ENCODE results near the gene MZB1. TPM values are rescaled to one million over a fixed set of nuclear protein-coding genes. Genes with fewer than 3 reads are reported as not detected.

MZB1 gene
- total and polyA plus RNA-seq, 2 of the 13 experiments (the other 11 are each of a cell fraction or from before 2014, with no cell fraction given), result 0.31 to 0.40 TPM

- TF ChIP-seq KDM4B (CRISPR knock-in tag; IDR thresholded peaks at IDR 0.05) (peak; percentile 84), NR2C2 (CRISPR knock-in tag; IDR thresholded peaks at IDR 0.05; ENCODE audit: borderline replicate concordance) (peak; percentile 64), SNAI1 (CRISPR knock-in tag; IDR thresholded peaks at IDR 0.05; ENCODE audit: borderline replicate concordance) (peak; percentile 93; the same call in 1 of the 2 replicates), PRMT3 (CRISPR knock-in tag; IDR thresholded peaks at IDR 0.05; ENCODE audit: borderline replicate concordance, low read depth) (peak; percentile 72; the same call in 1 of the 2 replicates), SMAD9 (CRISPR knock-in tag; IDR thresholded peaks at IDR 0.05) (peak; percentile 60; the same call in 1 of the 2 replicates), ZIK1 (CRISPR knock-in tag; IDR thresholded peaks at IDR 0.05; ENCODE audit: borderline replicate concordance, low read depth) (peak; percentile 48; the same call in 1 of the 2 replicates), ZNF3 (CRISPR knock-in tag; IDR thresholded peaks at IDR 0.05) (no peak), DDIT3 (CRISPR knock-in tag; IDR thresholded peaks at IDR 0.05) (no peak), MTA3 (CRISPR knock-in tag; IDR thresholded peaks at IDR 0.05) (no peak), ARNT2 (CRISPR knock-in tag; IDR thresholded peaks at IDR 0.05; ENCODE audit: low read depth) (no peak), CBX1 (IDR thresholded peaks at IDR 0.05; ENCODE audit: low read depth) (no peak), AGO1 (IDR thresholded peaks at IDR 0.05; ENCODE audit: low read depth, low read length, poor library complexity, severe bottlenecking) (peak; percentile 77), FLYWCH1 (CRISPR knock-in tag; IDR thresholded peaks at IDR 0.05) (no peak), ZNF274 (CRISPR knock-in tag; IDR thresholded peaks at IDR 0.05) (peak; percentile 66), MAZ (IDR thresholded peaks at IDR 0.05; ENCODE audit: borderline replicate concordance, low read depth, low read length) (peak; percentile 69; the same call in 1 of the 2 replicates), MAZ (CRISPR knock-in tag; IDR thresholded peaks at IDR 0.05; ENCODE audit: low read depth) (peak; percentile 81), ZBED4 (CRISPR knock-in tag; IDR thresholded peaks at IDR 0.05; ENCODE audit: borderline replicate concordance) (no peak), TCF7L2 (IDR thresholded peaks at IDR 0.05; ENCODE audit: low read depth, low read length) (no peak), ARNTL (CRISPR knock-in tag; IDR thresholded peaks at IDR 0.05) (peak; percentile 87)
- TF ChIP-seq, protein P1, sequence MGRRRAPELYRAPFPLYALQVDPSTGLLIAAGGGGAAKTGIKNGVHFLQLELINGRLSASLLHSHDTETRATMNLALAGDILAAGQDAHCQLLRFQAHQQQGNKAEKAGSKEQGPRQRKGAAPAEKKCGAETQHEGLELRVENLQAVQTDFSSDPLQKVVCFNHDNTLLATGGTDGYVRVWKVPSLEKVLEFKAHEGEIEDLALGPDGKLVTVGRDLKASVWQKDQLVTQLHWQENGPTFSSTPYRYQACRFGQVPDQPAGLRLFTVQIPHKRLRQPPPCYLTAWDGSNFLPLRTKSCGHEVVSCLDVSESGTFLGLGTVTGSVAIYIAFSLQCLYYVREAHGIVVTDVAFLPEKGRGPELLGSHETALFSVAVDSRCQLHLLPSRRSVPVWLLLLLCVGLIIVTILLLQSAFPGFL (CRISPR knock-in tag; IDR thresholded peaks at IDR 0.05), result no peak
- TF ChIP-seq, protein P2, sequence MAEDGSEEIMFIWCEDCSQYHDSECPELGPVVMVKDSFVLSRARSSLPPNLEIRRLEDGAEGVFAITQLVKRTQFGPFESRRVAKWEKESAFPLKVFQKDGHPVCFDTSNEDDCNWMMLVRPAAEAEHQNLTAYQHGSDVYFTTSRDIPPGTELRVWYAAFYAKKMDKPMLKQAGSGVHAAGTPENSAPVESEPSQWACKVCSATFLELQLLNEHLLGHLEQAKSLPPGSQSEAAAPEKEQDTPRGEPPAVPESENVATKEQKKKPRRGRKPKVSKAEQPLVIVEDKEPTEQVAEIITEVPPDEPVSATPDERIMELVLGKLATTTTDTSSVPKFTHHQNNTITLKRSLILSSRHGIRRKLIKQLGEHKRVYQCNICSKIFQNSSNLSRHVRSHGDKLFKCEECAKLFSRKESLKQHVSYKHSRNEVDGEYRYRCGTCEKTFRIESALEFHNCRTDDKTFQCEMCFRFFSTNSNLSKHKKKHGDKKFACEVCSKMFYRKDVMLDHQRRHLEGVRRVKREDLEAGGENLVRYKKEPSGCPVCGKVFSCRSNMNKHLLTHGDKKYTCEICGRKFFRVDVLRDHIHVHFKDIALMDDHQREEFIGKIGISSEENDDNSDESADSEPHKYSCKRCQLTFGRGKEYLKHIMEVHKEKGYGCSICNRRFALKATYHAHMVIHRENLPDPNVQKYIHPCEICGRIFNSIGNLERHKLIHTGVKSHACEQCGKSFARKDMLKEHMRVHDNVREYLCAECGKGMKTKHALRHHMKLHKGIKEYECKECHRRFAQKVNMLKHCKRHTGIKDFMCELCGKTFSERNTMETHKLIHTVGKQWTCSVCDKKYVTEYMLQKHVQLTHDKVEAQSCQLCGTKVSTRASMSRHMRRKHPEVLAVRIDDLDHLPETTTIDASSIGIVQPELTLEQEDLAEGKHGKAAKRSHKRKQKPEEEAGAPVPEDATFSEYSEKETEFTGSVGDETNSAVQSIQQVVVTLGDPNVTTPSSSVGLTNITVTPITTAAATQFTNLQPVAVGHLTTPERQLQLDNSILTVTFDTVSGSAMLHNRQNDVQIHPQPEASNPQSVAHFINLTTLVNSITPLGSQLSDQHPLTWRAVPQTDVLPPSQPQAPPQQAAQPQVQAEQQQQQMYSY (CRISPR knock-in tag; IDR thresholded peaks at IDR 0.05), result no peak
Measured at GRCh38 chr5:139341689-139342422, 47.9 kb downstream of the MZB1 start, which contains the start of gene PAIP2 (continued).
